ENCODE data around the gene B4GALT5.

DNA sequence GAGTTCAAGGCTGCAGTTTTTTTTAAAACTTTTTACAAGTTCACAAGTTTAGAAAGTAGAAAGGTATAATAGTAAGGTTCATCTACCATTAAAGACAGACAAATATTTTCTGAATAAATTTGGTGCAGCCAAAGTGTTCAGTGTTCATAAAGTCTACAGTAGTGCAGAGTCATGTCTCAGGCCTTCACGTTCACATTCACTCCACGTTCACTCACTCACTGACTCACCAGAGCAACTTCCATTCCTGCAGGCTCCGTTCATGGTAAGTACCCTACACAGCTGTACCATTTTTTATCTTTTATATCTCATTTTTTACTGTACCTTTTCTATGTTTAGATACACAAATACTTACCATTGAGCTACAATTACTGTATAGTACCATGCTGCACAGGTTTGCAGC is 67.6 kb downstream of the B4GALT5 start:
- no peak for TF ChIP-seq CTCF (conservative IDR thresholded peaks at IDR 0.05; ENCODE audit: low read length)
- no peak for TF ChIP-seq EZH2phosphoT487 (IDR thresholded peaks at IDR 0.05; ENCODE audit: borderline replicate concordance)

Data from Loucy (cell line).